Endodermal cell (in vitro differentiated cells): Measurements from ENCODE around the gene CD200R1. TPM values are rescaled to one million over a fixed set of nuclear protein-coding genes. Genes with fewer than 3 reads are reported as not detected.

Source experiments
- DNase-seq: peaks from one replicate; pipeline ENCODE4 v3.0.0-alpha.2; 2017
- H3K27ac ChIP-seq: 2 replicates; pipeline ENCODE4 v1.5.1; 2013; ENCODE audit warnings: mild to moderate bottlenecking, low read depth, low read length, moderate library complexity
- H3K27me3 ChIP-seq: 2 replicates; pipeline ENCODE4 v1.6.1; 2013; ENCODE audit warnings: mild to moderate bottlenecking, low read length, moderate library complexity; ENCODE audit not compliant: insufficient read depth, control insufficient read depth, poor library complexity, severe bottlenecking
- H3K36me3 ChIP-seq: 2 replicates; pipeline ENCODE4 v1.7.0; 2013; ENCODE audit warnings: mild to moderate bottlenecking, low read length, moderate library complexity; ENCODE audit not compliant: control insufficient read depth, insufficient read depth
- H3K4me1 ChIP-seq: one replicate; pipeline ENCODE4 v1.7.0; 2013; ENCODE audit warnings: low read length; ENCODE audit not compliant: control insufficient read depth, insufficient read depth
- H3K4me3 ChIP-seq: 2 replicates; pipeline ENCODE4 v1.5.1; 2013; ENCODE audit warnings: mild to moderate bottlenecking, low read length, moderate library complexity
- H3K9ac ChIP-seq: 2 replicates; pipeline ENCODE4 v1.6.1; 2013; ENCODE audit warnings: mild to moderate bottlenecking, low read length, moderate library complexity; ENCODE audit not compliant: poor library complexity, severe bottlenecking; ENCODE audit errors: extremely low read depth
- H3K9me3 ChIP-seq: 2 replicates; pipeline ENCODE4 v1.6.1; 2013; ENCODE audit warnings: mild to moderate bottlenecking, low read length, moderate library complexity; ENCODE audit not compliant: control insufficient read depth
- H3K27ac Mint-ChIP-seq: 2 replicates; pipeline ENCODE4 v1.8.0; 2020; ENCODE audit warnings: mixed read lengths
- H3K27me3 Mint-ChIP-seq: 2 replicates; pipeline ENCODE4 v1.8.0; 2021; ENCODE audit warnings: mild to moderate bottlenecking, mixed read lengths; ENCODE audit not compliant: insufficient read depth
- H3K36me3 Mint-ChIP-seq: 2 replicates; pipeline ENCODE4 v1.8.0; 2020; ENCODE audit warnings: low read depth, mixed read lengths
- H3K4me1 Mint-ChIP-seq: 2 replicates; pipeline ENCODE4 v1.8.0; 2020; ENCODE audit warnings: mixed read lengths
- H3K4me3 Mint-ChIP-seq: 2 replicates; pipeline ENCODE4 v1.8.0; 2020; ENCODE audit warnings: mild to moderate bottlenecking, moderate library complexity, mixed read lengths
- H3K9me3 Mint-ChIP-seq: 2 replicates; pipeline ENCODE4 v1.8.0; 2020; ENCODE audit warnings: mild to moderate bottlenecking, mixed read lengths
- CTCF ChIP-seq: fragments of 200-600 bp; sonication (generic); conservative IDR thresholded peaks from 2 replicates; pipeline ENCODE4 v1.5.0; 2021; ENCODE audit warnings: antibody characterized with exemption, mild to moderate bottlenecking
- WGBS, 2 experiments: methylation state at CpG; one replicate each; pipeline versions ENCODE4 v1.1.5 to v1.1.7; 2013; ENCODE audit warnings: missing lambda C conversion rate in 2 of 2, mixed read lengths in 1 of 2; ENCODE audit not compliant: insufficient coverage in 1 of 2, insufficient read length in 1 of 2; 5-methylcytosine and 5-hydroxymethylcytosine counted together
- total RNA-seq, 2 donors: library from RNA; stranded (reverse); fragmentation: NEBNext Ultra II Directional in 1 of 2; extraction: Animal tissue kit (Norgen Biotek cat#: 25700) in 1 of 2; gene quantifications; 2 replicates in 1 of 2; 3 replicates in 1 of 2; pipeline ENCODE4 v1.2.1, GENCODE V29; 2021

The CD200R1 gene
- total RNA-seq, 2 donors from 2014 or later: 1.1 TPM; not detected in 1

- Histone ChIP-seq H3K27me3 (no peaks in the 10 kb centered on the region), H3K9ac (no peak overlapping the region), H3K36me3 (no peaks in the 10 kb centered on the region), H3K4me3 (no peak overlapping the region), H3K4me1 (no peaks in the 10 kb centered on the region), H3K27ac (no peak overlapping the region), H3K9me3 (no peaks in the 10 kb centered on the region)
- Mint-ChIP-seq H3K27me3 (peaks cover 7% of the 10 kb centered on the region), H3K4me1 (no peaks in the 10 kb centered on the region), H3K36me3 (no peaks in the 10 kb centered on the region), H3K4me3 (no peak overlapping the region), H3K9me3 (no peaks in the 10 kb centered on the region), H3K27ac (no peak overlapping the region)
- TF ChIP-seq CTCF: no peak
- WGBS, 2 experiments: 82 to 100% methylated on average over 1 of the region's 1 CpG
- DNase-seq: no peak
These were observed 7.8 kb upstream of the CD200R1 start for GRCh38 chr3:112982710-112983109.

- Histone ChIP-seq H3K27ac (no peak overlapping the region), H3K36me3 (no peaks in the 10 kb centered on the region), H3K4me1 (no peaks in the 10 kb centered on the region), H3K4me3 (no peak overlapping the region), H3K9me3 (no peaks in the 10 kb centered on the region), H3K27me3 (no peaks in the 10 kb centered on the region), H3K9ac (no peak overlapping the region)
- no peak for DNase-seq
- Mint-ChIP-seq H3K27me3 (peaks cover 5% of the 10 kb centered on the region), H3K36me3 (no peaks in the 10 kb centered on the region), H3K9me3 (no peaks in the 10 kb centered on the region), H3K27ac (no peak overlapping the region), H3K4me1 (no peaks in the 10 kb centered on the region), H3K4me3 (no peak overlapping the region)
- WGBS, 2 experiments: 63 to 67% methylated on average over 1 of the region's 1 CpG
- no peak for TF ChIP-seq CTCF
These were observed 5.2 kb upstream of the CD200R1 start for GRCh38 chr3:112980080-112980479.

GRCh38 chr3:112979244-112979832, 4.4 kb upstream of the CD200R1 start:
- H3K9ac ChIP-seq: no peak overlapping the region
- H3K4me1 ChIP-seq: no peaks in the 10 kb centered on the region
- H3K4me3 Mint-ChIP-seq: no peak overlapping the region
- H3K27ac Mint-ChIP-seq: no peak overlapping the region
- no peak overlapping the region for H3K4me3 ChIP-seq
- TF ChIP-seq CTCF: peak; percentile 89
- H3K36me3 ChIP-seq: no peaks in the 10 kb centered on the region
- peaks cover 5% of the 10 kb centered on the region for H3K27me3 Mint-ChIP-seq
- WGBS, 2 experiments: 85% methylated on average over 1 of the region's 1 CpG; no CpG with 5 or more reads in 1 of the 2 experiments
- no peaks in the 10 kb centered on the region for H3K9me3 ChIP-seq
- no peaks in the 10 kb centered on the region for H3K9me3 Mint-ChIP-seq
- H3K27me3 ChIP-seq: no peaks in the 10 kb centered on the region
- no peaks in the 10 kb centered on the region for H3K4me1 Mint-ChIP-seq
- no peaks in the 10 kb centered on the region for H3K36me3 Mint-ChIP-seq
- no peak overlapping the region for H3K27ac ChIP-seq
- no peak for DNase-seq
